Measurements from ENCODE around the gene DMWD.
"Not testable (repeated sequence)": the region's sequence is repeated elsewhere in the genome, so short reads cannot be mapped to it uniquely, and the experiment has no call there.

Gene DMWD

GRCh38 chr19:45768655-45768983 is 24.0 kb downstream of the DMWD start:
- peak; percentile 25 for DNase-seq

GRCh38 chr19:45767881-45768654 is 24.6 kb downstream of the DMWD start:
- DNase-seq, result no peak

- no peak for DNase-seq
Measured at GRCh38 chr19:45767410-45767880, 25.2 kb downstream of the DMWD start.

GRCh38 chr19:45766869-45767346 is 25.7 kb downstream of the DMWD start:
- no peak for DNase-seq

GRCh38 chr19:45766296-45766868 is 26.3 kb downstream of the DMWD start:
- no peak for DNase-seq

GRCh38 chr19:45765702-45766295 is 26.8 kb downstream of the DMWD start:
- no peak for DNase-seq

GRCh38 chr19:45764945-45765701 is 27.5 kb downstream of the DMWD start:
- DNase-seq, result no peak

- no peak for DNase-seq
Measured at GRCh38 chr19:45764475-45764874, 28.2 kb downstream of the DMWD start.

- DNase-seq, result no peak
Measured at GRCh38 chr19:45763691-45764294, 28.9 kb downstream of the DMWD start.

GRCh38 chr19:45762870-45763631 is 29.6 kb downstream of the DMWD start:
- no peak for DNase-seq

GRCh38 chr19:45761714-45762113 is 30.9 kb downstream of the DMWD start:
- DNase-seq, result no peak

- DNase-seq, result no peak
Measured at GRCh38 chr19:45758921-45759320, 33.7 kb downstream of the DMWD start.

GRCh38 chr19:45757695-45758094 is 35.0 kb downstream of the DMWD start:
- DNase-seq, result no peak

- DNase-seq, result no peak
Measured at GRCh38 chr19:45754323-45754722, 38.3 kb downstream of the DMWD start.

GRCh38 chr19:45753548-45753947 is 39.1 kb downstream of the DMWD start:
- no peak for DNase-seq

- no peak for DNase-seq
Measured at GRCh38 chr19:45752639-45753038, 40.0 kb downstream of the DMWD start.

GRCh38 chr19:45751483-45751882 is 41.2 kb downstream of the DMWD start:
- not testable (repeated sequence) for DNase-seq

GRCh38 chr19:45747513-45747912 is 45.1 kb downstream of the DMWD start:
- no peak for DNase-seq

- DNase-seq, result no peak
Measured at GRCh38 chr19:45746866-45747265, 45.8 kb downstream of the DMWD start.

GRCh38 chr19:45745606-45746005 is 47.0 kb downstream of the DMWD start:
- no peak for DNase-seq

GRCh38 chr19:45742969-45743368 is 49.7 kb downstream of the DMWD start:
- no peak for DNase-seq
